Measurements from ENCODE around the gene TSEN34.
A peak's percentile ranks its signal among the peaks of the same experiment; 100 is the strongest.
"Not testable (repeated sequence)": the region's sequence is repeated elsewhere in the genome, so short reads cannot be mapped to it uniquely, and the experiment has no call there.

TSEN34 gene

DNA sequence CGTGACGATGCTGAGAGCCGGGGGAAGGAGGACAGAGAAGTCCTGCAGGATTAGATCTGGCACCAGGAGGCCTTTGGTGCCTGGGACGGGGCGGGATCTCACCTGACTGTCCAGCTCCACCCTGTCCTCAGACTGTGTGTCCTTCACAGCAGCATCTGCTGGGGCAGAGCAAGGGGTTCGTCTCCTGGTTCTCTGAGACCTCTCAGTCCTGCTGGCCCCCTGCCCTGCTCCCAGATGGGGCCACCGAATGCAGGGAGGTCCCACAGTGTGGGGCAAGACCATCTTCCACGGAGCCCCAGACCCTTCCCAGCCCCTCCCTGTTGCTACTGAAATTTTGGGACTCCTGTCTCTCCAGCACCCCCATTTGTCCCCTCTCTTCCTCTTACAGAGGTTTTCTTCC lies 27.2 kb downstream of the TSEN34 start:
- DNase-seq: no peak
- TF ChIP-seq POLR2A (IDR thresholded peaks at IDR 0.05; ENCODE audit: low read length): no peak
- no peak for TF ChIP-seq GATA1 (IDR thresholded peaks at IDR 0.05; ENCODE audit: low read depth, low read length)

DNA sequence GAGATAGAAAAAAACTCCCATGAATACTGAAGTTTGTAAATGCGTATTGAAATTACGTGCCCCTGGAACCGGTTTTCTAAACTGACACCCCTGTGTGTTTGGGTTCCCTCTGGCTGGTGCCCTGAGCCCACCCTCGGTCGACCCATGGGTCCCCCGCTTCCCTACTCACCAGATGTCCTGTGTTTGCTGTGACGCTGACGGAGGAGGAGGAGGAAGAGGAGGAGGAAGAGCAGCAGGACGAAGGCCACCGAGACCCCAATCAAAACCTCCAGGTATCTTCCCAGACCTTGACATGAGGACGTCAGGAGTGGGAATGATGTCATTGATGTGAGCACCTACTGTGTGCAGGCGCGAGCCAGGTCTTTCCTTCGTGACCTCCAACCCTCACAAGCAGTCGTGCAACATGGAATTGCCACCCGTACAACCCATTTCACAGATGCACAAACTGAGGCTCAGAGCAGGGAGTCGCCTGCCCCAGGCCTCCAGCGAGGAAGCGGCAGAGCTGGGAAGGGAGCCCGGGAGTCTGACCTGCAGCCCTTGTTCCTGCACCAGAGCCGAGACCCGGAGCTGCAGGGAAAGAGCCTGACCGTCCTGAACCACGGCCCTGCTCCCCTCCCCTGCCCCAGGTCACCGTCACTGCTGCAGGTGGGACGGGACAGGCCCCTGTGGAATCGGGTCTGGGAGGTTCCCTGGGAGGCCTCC lies 28.0 kb downstream of the TSEN34 start:
- no peak for DNase-seq
- no peak for TF ChIP-seq GATA1 (IDR thresholded peaks at IDR 0.05; ENCODE audit: low read depth, low read length)
- TF ChIP-seq POLR2A (IDR thresholded peaks at IDR 0.05; ENCODE audit: low read length): no peak

GRCh38 chr19:54219702-54220101 lies 28.6 kb downstream of the TSEN34 start:
- not testable (repeated sequence) for DNase-seq

GRCh38 chr19:54221947-54222346 lies 30.8 kb downstream of the TSEN34 start:
- not testable (repeated sequence) for DNase-seq

DNA sequence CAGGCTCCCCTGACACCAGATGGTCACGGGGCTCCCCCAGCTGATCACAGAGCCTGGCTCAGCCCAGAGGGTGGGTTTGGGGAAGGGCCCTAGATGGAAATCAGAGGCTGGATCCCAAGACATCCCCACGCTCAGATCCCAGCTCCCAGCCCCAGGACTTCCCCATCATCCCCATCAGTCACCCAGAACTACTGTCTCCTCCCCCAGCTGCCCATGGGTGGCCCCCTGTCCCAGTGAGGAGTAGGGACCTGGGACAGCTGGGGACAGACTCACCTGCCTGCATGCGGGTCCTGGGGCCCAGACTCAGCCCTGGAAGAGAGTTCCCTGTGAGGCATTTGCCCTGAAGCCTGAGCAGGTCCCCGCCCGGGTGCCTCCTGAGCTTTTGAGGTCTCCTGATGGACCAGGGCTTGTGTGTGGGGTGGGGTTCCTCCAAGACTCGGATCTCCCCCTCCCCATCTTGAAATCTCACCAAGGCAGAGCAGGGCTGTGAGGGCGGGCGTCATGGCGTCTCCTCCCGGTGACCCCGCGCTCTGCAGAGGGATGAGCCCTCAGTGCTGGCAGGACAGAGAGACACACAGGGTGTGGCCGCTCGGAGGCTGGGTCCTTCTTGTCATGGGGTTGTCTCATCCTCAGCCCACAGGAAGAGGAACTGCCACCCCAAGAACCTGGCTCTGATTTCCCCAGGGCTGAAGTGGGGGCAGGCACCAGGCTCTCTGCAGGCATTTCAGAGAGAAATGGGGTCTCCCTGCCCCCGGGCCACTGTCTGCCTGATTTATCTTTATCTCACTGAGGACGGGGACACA lies 31.6 kb downstream of the TSEN34 start, which contains the start of gene LILRB3:
TSS of gene LILRB3 (minus strand) at position 534 of the 803 bp plus-strand sequence. CDS start at position 503, 31 bp downstream.
- not testable (repeated sequence) for DNase-seq

DNA sequence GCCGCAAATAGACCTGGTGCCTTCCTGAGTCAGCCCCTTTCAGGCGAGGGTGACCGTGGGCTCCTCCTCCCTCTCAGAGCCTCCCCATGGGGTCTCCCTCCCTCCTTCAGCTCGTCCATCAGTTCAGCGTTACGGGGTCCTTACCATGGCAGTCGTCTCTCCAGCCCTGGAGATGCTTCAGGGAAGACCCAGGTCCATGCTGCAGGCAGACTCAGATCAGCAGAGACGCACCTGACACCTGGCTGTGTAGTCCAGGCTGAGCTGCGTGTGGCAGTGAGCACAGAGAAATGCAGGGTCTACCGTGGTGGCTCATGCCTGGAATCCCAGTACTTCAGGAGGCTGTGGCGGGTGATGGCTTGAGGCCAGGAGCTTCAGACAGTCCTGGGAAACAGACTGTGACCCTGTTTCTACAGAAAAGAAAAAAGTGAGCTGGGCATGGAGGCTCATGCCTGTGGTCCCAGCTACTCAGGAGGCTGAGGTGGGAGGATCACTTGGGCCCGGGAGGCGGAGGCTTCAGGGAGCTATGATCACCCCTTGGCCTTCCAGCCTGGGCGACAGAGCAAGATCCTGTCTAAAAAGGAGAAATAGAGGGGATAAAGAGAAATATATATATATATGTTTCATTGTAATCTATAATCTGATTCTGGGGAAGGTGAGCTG lies 32.3 kb downstream of the TSEN34 start:
- not testable (repeated sequence) for DNase-seq

DNA sequence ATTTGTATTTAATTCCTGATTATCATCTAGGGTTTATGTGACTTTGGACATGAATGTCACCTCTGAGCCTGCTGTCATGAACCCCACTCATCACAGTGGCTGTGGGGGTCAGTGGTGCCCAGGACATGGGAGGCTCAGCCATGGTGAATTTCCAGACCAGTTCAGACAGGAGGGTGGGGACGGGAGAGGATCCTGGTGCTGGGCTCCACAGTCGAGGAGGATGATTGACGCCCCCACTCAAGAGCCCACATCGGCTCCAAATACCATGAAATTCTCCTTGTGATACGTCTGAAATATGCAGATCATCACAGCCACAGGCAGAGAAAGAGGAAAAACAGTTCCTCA lies 32.8 kb downstream of the TSEN34 start:
- DNase-seq: not testable (repeated sequence)

DNA sequence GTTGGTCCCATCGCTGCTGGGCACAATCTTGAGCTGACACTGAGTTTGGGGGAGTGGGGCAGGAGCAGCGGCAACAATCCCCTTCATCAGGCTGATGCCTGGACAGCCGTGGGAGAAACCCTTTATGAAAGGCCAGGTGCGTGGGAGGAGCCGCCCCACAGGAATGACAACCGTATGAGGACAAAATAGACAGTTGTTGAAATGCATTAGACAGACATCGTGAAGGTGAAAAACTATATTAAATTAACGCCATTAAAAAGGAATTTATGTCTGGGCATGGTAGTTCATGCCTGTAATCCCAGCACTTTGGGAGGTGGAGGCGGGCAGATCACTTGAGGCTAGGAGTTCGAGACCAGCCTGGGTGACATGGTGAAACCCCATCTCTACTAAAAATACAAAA lies 33.5 kb downstream of the TSEN34 start:
- DNase-seq: not testable (repeated sequence)

- no peak for DNase-seq
- TF ChIP-seq GATA1 (IDR thresholded peaks at IDR 0.05; ENCODE audit: low read depth, low read length) (no peak), POLR2A (IDR thresholded peaks at IDR 0.05; ENCODE audit: low read length) (no peak)
Observed at GRCh38 chr19:54229146-54229545, 38.0 kb downstream of the TSEN34 start.

DNA sequence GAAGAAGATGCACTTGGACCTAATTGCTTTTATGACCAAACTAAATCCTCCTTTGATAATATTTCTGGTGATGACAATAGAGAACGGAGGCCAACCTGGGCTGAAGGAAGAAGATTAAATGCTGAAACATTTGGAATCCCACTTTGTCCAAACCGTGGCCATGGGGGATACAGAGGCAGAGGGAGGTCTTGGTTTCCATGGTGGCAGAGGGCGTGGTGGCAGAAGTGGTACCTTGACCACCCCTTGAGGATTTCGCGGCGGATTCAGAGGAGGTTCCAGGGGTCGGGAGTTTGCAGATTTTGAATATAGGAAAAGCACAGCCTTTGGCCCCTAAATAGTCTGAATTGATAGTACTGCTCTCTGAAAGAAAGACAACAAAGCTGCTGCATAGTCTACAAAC lies 38.9 kb downstream of the TSEN34 start:
- no peak for TF ChIP-seq GATA1 (IDR thresholded peaks at IDR 0.05; ENCODE audit: low read depth, low read length)
- no peak for TF ChIP-seq POLR2A (IDR thresholded peaks at IDR 0.05; ENCODE audit: low read length)
- DNase-seq: no peak

DNA sequence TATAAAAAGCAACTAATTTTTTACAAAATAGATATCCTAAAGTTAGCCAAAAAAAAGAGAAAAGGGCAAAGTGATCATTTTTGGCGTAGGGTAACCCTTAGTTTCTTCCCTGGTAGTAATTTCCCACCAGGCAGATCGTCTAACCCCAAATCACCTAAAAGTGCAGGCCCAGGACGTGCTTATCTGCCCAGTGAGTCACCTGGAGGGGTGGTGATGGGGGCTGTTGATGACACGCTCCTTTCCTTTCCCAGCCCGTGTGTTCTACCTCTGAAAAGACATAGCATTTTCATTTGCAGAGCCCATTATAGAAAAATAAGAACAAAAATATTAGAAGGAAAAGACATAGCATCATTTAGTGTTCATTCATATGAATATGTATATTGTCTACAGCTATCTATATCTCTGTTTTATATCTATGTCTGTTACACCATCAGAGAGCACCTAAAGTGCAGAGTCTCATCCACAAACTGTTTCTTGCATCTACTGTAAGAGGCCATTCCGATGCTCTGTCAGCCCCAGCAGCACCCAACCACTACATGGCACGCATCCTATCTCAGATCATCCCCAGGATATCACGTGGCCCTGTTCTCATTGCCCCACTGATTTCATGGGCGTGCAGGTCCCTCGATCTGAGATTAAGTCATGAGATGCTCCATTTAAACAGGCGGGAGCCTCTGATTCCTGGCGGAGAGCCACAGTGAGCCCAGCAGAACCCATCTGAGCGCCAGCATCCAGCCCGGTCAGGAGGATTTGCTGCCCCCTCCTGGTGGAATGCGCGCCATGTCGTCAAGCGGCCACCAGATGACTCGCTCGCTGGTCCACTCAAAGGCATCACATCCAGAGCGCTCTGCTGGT lies 40.2 kb downstream of the TSEN34 start:
- DNase-seq: peak; percentile 86 to 94
- TF ChIP-seq POLR2A (IDR thresholded peaks at IDR 0.05; ENCODE audit: low read length) (no peak), GATA1 (IDR thresholded peaks at IDR 0.05; ENCODE audit: low read depth, low read length) (no peak)

DNA sequence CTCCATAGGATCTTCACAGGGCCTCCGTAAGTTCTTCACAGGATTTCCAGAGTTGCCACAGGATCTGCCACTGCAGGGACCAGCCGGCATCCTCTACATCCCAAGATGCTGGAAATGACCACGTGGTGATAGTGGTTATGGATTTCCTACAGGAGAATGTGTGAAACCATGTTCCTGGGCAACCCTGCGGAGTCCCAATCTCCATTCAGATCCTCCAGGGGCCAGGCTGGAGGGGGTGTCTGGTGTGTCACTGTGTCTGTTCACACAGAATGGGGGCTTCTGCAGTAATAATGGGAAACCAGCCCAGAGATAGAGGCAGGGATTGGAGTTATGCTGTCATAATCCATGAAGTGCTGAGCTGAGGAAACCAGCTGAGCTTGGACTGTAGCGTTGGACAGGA lies 42.8 kb downstream of the TSEN34 start:
- TF ChIP-seq GATA1 (IDR thresholded peaks at IDR 0.05; ENCODE audit: low read depth, low read length): no peak
- no peak for TF ChIP-seq POLR2A (IDR thresholded peaks at IDR 0.05; ENCODE audit: low read length)
- DNase-seq: no peak

- DNase-seq: not testable (repeated sequence)
Observed at GRCh38 chr19:54239491-54240371, 48.6 kb downstream of the TSEN34 start.

GRCh38 chr19:54240372-54241336 lies 49.5 kb downstream of the TSEN34 start:
- DNase-seq: not testable (repeated sequence)

DNA sequence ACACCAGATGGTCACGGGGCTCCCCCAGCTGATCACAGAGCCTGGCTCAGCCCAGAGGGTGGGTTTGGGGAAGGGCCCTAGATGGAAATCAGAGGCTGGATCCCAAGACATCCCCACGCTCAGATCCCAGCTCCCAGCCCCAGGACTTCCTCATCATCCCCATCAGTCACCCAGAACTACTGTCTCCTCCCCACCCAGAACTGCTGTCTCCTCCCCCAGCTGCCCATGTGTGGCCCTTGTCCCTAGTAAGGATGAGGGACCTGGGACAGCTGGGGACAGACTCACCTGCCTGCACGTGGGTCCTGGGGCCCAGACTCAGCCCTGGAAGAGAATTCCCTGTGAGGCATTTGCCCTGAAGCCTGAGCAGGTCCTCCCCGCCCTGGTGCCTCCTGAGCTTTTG lies 51.1 kb downstream of the TSEN34 start:
- not testable (repeated sequence) for DNase-seq

DNA sequence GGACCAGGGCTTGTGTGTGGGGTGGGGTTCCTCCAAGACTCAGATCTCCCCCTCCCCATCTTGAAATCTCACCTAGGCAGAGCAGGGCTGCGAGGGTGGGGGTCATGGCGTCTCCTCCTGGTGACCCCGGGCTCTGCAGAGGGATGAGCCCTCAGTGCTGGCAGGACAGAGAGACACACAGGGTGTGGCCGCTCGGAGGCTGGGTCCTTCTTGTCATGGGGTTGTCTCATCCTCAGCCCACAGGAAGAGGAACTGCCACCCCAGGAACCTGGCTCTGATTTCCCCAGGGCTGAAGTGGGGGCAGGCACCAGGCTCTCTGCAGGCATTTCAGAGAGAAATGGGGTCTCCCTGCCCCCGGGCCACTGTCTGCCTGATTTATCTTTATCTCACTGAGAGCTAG lies 51.5 kb downstream of the TSEN34 start, which contains the start of gene LILRA6:
TSS of gene LILRA6 (minus strand) at position 145 of the 400 bp plus-strand sequence.
- DNase-seq: not testable (repeated sequence)

DNA sequence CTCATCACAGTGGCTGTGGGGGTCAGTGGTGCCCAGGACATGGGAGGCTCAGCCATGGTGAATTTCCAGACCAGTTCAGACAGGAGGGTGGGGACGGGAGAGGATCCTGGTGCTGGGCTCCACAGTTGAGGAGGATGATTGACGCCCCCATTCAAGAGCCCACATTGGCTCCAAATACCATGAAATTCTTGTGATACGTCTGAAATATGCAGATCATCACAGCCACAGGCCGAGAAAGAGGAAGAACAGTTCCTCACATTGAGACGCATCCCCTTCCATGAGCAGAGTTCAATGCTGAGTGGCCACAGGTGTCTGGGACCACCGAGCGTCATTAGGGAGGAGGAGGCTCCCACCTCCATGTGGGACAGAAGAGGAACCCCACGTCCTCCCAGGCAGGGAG lies 52.7 kb downstream of the TSEN34 start:
- DNase-seq: not testable (repeated sequence)

Data from erythroblast (primary cell).